ENCODE data around the gene ISLR.

The ISLR gene

GRCh38 chr15:74197176-74197965, 23.9 kb downstream of the ISLR start:
- DNase-seq, result no peak

- DNase-seq, result no peak
Measured at GRCh38 chr15:74199297-74199652, 25.8 kb downstream of the ISLR start.

GRCh38 chr15:74200412-74200815, 26.9 kb downstream of the ISLR start:
- DNase-seq, result no peak

GRCh38 chr15:74200871-74201419, 27.4 kb downstream of the ISLR start:
- DNase-seq, result no peak

DNA sequence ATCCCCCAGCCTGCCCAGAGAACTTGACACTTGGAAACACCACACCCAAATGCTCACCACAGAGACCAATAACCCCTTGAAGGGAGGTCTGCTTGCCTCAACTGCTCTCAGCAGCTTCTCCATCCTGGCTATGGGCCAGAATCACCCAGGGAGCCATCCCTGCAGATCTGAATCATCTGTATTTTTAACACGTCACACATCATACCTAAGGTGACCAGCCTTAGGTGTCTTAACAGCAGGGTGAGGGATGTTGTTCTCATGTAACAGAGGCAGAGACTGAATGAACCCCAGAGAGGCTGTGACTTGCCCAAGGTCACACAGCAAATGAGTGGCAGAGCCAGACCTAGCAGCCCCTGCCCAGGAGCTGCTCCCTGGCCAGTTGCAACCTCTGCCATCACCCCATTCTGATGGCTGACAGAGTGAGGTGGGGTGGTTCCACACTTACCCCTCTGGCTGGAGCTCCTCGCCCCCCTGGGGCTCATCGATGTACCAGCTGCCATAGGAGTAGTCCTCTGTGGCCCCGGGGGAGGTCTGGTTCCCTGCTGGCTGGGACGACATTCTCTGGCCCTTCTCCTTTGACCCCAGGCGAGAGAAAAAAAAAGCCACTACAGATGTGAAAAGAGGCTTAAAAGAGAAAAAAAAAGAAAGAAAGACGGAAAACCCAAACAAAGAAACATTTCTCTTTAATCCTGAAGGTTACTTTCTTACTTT, 28.4 kb downstream of the ISLR start:
- no peak for DNase-seq

DNA sequence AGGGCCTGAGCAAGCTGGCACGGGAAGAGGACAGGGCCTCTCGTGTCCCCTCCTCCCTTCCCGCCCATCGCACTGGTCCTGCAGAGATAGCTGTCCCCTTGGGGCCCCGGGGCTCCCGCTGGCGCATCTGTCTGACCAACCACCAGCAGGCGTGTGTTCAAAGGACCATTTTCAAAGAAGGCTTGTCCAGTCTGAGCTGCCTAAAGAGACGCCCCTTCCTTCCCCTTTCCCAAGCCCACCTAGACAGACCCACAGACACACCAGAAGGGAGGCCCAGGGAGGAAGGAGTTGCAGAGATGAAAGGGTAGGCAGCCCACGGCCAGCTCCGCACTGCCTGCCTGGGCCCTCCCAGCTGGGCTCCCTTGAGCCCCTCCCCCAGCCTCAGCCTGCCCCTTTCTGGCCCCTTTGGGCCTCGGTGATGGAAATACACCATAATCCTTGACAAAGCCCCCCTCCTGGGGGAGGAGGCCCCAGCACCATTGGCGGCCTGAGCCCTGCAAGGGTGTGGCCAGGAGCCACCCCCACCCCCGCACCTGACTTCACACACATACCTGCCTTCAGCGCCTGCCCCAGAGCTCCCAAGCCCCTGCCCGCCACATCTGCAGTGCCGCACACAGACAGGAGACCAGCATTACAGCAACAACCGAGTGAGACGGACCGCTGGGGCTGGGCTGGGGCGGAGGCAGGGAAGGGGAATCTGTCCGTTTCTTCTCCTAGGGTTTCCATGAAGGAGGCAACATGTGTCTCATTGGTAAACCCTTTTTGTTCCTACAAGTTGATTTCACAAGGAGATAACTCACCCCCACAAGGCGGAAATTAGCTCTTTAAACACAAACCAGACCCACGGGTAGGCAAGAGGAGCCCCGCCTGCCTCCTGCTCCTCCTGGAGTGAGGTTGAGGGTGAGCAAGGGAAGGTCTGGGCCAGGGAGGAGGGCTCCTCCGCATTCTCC, 29.2 kb downstream of the ISLR start, which contains the start of gene STRA6:
TSS of gene STRA6 (minus strand) at position 336 of the 950 bp plus-strand sequence. CDS start 520 bp downstream, outside the sequence.
- no peak for DNase-seq

DNA sequence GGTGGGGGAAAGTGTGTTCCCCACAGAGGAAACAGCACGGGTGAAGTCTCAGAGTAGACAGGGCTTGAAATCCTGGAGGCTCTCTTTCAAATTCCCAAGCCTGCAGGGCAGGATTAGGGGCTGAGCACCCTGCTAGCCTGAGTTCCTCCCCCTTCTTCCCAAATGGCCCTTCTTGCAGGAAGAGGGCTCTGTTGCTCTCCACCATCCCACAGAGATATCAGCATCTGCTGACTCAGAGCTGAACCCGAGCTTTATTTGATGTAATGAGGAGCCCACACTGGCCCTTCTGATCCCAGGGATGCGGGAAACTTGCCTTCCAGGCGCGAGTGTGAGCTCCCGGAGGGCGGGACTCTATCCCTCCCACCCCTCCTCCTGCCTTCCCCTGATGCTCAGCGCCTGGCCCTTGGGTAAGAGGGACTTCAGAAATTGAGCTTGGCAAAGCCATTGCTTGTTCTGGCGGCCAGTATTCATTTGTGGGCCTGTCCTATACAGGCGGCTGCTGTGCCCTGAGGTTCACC, 30.5 kb downstream of the ISLR start:
- DNase-seq, result no peak

GRCh38 chr15:74205582-74205947, 32.1 kb downstream of the ISLR start:
- DNase-seq, result no peak

- DNase-seq, result no peak
Measured at GRCh38 chr15:74206801-74207281, 33.3 kb downstream of the ISLR start.

DNA sequence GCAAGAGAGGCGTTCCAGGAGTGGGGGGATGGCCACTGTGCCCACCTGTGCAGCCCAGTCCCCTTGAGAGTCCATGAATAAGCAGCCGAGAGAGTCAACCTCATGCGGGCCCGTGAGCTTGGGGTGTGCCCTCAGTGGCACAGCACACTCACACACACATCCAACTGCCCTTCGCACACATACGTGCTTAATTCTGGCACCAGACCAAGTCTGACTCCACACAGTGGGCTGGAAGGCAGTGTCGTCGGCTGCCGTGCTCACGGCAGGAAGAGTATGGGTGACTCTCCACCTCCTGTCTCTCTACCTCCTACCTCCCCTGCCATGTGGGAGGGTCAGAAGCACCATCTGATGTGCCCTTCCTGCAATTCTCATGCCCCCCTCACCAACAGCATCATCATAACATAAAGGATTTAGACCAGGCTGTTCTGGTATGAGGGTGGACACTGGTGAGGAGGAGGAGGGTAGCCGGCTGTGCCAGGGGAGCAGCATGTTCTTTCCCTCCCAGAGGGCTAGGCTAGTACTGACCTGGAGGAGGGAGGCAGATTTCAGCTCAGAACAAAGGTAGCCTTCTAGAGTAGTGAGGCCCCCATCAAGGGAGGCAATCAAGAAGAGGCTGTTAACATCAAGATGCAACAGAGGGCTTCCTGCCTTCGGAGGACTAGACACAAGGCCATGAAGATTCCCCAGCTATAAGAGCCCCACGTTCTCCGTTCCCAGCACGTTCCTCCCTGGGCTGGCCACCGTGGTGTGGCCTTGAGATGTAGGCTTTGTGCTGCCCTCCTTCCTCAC, 34.3 kb downstream of the ISLR start:
- no peak for DNase-seq

DNA sequence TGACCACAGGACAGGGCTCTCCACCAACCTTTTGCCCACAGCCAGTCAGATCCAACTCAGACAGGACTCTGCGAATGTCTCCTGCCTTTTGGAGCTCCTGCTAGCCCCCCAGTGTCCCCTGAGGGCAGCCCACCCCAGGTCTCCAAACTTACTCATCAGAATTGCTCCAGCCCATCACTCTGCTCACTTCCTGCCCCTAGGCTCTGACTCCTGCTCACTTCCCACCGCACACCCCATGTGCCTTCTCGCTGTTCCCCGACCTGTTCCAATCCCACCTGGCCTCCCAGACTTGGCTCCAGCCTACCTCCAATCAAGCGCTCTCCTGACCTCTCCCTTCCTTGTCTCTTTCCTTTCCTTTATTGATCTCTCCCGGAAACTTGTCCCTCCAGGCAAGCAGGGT, 35.0 kb downstream of the ISLR start:
- no peak for DNase-seq

DNA sequence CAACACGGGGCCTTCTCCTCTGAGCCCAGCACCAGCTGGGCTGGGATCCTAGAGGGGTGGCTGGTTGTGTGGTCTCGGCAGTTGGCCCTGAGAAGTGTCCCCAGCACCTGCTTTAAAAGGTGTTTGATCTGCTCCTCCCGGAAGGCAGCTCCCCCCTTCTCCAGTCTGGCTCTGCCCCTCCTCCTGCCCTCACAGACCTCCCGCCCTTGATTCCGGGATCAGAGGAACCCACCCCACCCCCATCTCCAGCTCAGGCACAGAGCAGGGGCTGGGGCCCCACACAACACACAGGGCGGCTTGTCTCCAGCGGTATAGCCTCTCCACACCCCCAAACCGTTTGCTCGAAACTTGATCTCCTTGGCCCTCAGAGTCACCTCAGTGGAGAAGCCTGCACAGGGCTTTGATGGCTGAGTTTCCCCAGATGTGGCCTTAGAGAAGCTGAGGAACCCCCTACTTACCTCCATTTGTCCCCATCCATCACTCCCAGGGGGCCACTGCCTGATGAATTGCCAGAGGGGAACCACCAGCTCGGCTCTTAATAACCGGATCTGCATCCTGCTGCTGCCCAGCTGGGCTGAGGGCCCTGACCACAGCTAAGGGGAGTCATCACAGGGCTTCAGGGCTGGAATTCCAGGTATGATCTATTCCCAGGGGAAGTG, 35.5 kb downstream of the ISLR start:
- DNase-seq, result no peak

DNA sequence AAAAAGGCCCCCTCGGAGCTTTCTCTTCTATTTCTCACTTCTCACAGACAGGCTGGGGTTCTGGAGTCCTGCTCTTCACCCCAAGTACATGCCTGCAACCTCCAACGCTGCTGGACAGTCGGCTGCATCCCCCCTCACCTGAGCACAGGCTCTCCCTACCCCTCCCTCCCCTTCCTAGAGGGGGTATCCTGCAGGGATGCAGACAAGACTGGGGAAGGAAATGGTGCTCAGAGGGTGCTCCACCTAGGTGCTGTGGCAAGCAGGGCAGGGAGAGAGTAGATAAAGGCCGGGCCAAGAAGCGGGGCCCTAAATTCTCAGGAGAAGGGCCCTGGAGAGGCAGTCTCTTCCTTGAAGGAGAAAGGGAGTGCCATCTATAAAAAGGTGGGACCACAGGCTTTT, 36.0 kb downstream of the ISLR start:
- DNase-seq, result no peak

- DNase-seq, result no peak
Measured at GRCh38 chr15:74209997-74210671, 36.6 kb downstream of the ISLR start.

GRCh38 chr15:74210729-74211128, 37.2 kb downstream of the ISLR start:
- DNase-seq, result no peak

DNA sequence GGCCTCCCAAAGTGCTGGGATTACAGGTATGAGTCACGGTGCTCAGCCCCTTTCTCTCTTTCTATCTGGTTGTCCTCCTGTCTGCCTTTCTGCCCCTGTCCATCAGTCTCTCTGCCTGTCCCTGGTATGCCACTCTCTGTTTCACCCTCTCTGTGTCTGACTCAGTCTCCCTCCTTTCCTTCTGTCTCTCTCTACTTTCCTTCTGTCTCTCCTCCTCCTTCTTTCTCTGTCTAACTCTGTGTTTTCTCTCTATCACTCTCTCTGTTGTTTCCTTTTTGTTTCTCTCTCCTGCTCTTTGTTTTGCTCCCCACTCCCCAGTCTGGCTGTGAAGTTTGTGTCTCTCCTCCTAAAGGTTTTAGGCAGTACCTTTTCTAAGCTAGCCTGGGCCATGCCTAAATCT, 38.1 kb downstream of the ISLR start:
- no peak for DNase-seq

- no peak for DNase-seq
Measured at GRCh38 chr15:74212494-74212893, 39.0 kb downstream of the ISLR start.

DNA sequence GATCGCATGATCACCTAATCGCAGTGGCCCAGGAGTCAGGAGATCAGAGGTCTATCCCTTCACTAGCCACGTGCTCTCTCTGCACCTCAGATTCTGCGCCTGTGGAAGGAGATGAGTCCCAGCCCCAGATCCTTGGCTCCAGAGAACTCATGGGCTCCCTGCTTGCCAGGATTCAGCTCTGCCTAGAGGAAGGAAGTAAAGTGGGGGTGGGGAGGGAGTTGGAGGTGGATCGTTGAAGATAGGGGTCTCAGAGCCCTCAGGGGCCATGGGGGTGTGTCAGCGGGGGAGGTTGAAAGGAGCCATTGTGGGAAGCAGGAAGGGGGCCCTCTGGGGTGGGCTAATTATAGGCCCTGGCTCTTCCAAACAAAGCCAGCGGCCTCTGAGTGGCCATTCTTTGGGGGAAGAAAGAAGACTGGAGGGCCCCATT, 40.4 kb downstream of the ISLR start:
- DNase-seq, result no peak

- DNase-seq, result no peak
Measured at GRCh38 chr15:74214324-74215021, 41.0 kb downstream of the ISLR start.

DNA sequence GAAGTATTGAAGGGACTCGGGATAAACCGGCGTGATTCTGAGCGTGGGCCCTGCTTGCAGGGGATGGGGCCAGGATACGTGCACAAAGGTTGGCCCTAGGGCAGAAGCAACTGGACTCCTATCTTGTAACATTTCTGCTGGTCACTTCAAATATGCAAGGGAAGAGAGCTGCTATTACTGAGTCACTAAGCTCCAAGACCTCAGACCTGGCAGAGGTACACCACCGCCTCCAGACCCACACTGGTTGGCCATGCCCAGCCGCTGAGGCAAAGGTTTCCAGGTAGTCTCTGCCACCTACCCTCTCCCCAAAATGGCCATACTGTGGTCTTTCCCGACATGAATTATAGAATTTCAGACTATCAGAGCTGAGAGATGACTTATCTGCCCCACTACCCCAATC, 42.4 kb downstream of the ISLR start:
- DNase-seq, result no peak
